Adrenal gland (tissue), 5 donors: ENCODE measurements around the gene TPPP3.

Experiments used
- CTCF ChIP-seq, 6 experiments: fragments of 450-650 bp in 4 of 6; fragments of 200-600 bp in 2 of 6; sonication (generic) in 1 of 6; IDR thresholded peaks; 1 replicate in 5 of 6; 2 replicates in 1 of 6; pipeline versions ENCODE4 v1.5.1 to v1.8.0; 2016 to 2021; ENCODE audit warnings: antibody characterized with exemption in 6 of 6, mild to moderate bottlenecking in 2 of 6, moderate library complexity in 1 of 6
- POLR2A ChIP-seq, 2 donors: fragments of 450-650 bp; IDR thresholded peaks; one replicate each; pipeline ENCODE4 v1.6.1; 2017; ENCODE audit warnings: antibody characterized with exemption in 2 of 2, mild to moderate bottlenecking in 2 of 2, moderate library complexity in 1 of 2
- donor health status: DM: no; HTN: no; CAD: no.

GRCh38 chr16:67435758-67436164 lies 42.5 kb upstream of the TPPP3 start:
- no peak for TF ChIP-seq CTCF (IDR thresholded peaks at IDR 0.05)
- TF ChIP-seq POLR2A (IDR thresholded peaks at IDR 0.05) = no peak
